ENCODE measurements around the gene RTN4.
"Not testable (repeated sequence)": the region's sequence is repeated elsewhere in the genome, so short reads cannot be mapped to it uniquely, and the experiment has no call there.

The RTN4 gene

DNA sequence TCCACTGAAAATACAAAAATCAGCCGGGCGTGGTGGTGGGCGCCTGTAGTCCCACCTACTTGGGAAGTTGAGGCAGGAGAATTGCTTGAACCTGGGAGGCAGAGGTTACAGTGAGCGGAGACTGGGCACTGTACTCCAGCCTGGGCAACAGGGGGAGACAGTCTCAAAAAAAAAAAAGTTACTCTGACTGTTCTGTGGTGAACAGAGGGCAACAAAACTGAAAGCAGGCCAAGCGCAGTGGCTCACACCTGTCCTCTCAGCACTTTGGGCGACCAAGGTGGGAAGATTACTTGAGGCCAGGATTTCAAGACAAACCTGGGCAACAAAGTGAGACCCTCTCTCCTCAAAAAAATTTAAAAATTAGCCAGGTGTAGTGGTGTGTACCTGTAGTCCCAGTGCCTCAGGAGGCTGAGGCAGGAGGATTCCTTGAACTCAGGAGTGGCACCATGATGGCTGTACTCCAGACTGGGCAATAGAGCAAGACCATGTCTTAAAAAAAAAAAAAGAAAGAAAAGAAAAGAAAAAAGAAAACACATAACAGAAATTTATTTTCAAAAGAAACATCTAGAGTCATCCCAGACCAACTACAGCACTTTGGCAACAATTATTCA, 13.6 kb upstream of the RTN4 start:
- DNase-seq, result no peak

DNA sequence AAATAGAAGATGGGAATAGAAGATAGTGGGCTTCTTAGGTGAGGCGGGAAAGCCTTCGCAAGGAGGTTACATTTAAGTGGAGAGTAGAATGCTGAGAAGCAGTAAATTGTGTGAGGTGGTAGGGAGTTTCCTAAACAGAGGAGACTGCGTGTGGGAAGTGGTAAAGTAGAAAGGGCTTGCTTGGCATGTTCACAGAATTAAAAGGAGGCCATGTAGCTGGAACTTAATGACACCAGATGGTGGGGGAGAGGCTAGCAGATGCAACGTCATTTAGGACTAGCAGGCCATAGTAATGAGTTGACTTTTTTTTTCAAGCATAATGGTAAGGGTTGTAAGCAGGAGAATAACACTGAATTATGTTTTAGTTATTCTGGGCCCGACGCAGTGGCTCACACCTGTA, 13.0 kb upstream of the RTN4 start:
- DNase-seq, result no peak

DNA sequence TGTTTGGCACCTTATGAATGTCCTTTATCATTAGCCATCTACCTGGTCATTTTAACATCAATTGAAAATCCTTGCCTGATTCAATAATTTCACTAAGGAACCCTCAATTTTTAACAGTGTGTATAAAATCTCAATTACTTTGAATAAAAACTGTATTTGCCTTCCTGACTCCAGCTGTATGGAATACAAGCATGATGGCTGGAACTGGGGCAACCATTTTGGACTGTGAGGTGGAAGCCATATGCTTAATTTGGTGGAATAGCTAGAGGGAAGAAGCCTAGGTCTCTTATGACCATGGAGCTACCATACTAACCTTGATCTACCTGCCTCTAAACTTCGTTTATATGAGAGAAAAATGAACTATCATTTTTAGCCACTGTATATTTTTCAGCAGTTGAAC, 12.5 kb upstream of the RTN4 start:
- no peak for DNase-seq

DNA sequence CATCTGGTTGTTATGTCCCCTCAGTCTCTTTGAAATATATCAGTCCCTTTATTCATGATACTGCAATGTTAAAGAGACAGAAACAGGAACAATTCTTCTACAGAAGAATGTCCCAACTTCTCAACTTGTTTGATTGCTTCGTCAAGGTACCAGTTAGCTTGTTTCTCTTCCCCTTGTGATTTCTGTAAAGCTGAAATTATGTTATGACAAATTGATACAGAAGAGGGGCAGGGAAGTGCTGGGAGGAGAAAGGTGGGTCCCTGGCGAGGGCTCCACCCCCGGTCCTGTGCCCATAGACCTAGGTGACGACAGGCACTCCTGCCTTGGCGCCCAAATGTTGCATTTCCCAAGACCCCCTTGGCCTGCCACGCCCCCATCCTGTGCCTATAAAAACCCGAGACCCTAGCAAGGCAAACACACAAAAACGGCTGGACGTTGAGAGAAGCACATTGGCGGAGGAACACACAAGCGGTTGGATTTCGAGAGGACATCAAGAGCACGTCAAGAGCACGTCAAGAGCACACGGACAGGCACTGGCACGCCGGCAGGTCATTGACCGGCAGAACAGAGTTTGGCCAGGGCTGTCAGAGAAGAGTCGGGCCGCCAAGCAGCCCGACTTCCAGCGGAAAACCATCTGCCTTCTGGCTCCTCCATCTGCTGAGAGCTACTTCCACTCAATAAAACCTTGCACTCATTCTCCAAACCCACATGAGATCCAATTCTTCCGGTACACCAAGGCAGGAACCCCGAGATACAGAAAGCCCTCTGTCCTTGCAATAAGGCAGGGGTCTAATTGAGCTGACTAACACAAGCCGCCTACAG, 11.5 kb upstream of the RTN4 start:
- no peak for DNase-seq

DNA sequence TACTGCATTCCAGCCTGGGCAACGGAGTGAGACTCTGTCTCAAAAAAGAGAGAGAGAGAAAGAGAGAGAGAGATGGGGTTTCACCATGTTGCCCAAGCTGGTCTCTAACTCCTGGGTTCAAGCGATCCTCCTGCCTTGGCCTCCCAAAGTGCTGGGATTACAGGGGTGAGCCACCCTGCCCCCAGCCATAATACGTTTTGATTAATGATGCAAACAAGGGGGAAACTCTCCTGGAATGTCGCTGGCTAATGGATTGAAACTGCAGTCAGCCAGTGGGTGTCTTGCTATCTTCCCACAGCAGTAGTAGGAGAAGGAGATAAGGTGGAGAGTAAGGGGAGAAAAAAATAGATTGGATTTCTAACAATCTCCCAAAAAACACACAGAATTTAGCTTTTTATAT, 9.5 kb upstream of the RTN4 start:
- no peak for DNase-seq

DNA sequence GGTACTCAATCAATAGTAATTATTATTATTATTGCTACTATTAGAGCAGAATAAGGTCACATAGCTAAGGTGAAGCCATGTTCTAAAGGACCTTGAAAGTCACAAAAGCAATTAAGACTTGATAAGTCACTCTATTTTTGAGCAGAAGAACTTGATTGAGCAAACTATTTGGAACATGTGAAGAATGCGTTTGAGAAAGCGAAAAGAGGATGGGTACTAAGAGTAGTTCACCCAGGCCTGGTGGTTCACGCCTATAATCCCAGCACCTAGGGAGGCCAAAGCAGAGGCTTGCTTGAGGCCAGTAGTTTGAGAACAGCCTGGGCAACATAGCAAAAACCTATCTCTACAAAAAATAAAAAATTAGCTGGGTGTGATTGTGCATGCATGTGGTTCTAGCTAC, 7.2 kb upstream of the RTN4 start:
- DNase-seq, result no peak

DNA sequence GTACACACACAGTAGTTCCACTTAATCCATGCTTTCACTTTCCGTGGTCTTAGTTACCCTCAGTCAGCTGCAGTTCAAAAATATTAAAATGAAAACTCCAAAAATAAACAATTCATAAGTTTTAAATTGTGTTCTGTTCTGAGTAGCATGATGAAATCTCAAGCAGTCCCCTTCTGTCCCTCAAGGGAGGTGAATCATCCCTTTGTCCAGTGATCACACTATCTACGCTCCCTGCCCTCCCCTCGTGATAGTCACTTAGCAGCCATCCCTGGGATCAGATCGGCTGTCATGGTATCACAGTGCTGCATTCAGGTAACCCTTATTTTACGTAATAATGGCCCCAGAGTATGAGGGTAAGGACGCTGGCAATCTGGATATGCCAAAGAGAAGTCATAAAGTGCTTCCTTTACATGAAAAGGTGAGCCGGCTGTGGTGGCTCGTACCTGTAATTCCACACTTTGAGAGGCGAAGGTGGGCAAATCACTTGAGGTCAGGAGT, 5.8 kb upstream of the RTN4 start:
- DNase-seq, result no peak

DNA sequence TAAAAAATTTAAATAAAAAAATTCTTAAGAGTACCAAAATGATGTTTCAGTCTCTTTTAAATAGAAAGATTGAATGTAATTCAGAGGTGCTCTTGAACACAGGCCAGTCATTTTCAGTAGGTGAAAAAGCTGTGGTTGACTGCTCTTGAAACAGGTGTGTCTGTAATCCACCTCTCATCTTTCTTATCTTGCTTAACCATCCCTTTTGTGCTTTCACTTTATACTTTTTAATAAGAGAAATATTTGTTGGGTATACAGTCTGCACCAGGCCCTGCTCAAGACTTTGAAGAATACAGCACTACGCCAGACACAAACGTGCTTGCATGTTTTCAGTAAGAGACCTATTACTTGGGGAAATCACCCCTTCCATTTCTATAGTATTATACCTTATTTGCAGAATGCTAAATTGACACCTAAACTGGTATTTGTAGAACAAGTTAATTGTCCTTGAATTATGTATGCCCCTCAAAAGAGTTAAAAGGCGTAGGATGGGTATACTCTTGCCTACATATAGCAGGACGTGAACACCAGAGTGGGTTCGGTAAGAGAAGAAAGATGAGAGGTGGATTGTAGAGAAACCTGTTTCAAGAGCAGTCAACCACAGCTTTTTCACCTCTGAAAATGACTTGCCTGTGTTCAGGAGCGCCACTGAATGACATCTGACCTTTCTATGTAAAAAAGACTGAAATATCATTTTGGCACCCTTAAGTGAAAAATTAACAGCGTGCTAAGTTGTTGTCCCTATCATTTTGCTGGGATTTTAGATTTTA, 4.0 kb upstream of the RTN4 start:
- no peak for DNase-seq

DNA sequence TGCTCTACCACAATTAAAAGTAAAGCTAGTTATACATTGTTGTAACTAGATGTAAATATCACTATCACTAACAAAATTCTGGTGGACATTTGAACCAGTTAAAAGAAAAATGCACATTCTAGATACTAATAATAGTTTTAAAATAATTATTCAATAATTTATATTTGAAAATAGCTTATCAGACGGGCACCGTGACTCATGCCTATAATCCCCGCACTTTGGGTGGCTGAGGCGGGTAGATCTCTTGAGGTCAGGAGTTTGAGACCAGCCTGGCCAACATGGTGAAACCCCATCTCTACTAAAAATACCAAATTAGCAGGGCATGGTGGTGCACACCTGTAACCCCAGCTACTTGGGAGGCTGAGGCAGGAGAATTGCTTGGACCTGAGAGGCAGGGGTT, 3.0 kb upstream of the RTN4 start:
- not testable (repeated sequence) for DNase-seq

DNA sequence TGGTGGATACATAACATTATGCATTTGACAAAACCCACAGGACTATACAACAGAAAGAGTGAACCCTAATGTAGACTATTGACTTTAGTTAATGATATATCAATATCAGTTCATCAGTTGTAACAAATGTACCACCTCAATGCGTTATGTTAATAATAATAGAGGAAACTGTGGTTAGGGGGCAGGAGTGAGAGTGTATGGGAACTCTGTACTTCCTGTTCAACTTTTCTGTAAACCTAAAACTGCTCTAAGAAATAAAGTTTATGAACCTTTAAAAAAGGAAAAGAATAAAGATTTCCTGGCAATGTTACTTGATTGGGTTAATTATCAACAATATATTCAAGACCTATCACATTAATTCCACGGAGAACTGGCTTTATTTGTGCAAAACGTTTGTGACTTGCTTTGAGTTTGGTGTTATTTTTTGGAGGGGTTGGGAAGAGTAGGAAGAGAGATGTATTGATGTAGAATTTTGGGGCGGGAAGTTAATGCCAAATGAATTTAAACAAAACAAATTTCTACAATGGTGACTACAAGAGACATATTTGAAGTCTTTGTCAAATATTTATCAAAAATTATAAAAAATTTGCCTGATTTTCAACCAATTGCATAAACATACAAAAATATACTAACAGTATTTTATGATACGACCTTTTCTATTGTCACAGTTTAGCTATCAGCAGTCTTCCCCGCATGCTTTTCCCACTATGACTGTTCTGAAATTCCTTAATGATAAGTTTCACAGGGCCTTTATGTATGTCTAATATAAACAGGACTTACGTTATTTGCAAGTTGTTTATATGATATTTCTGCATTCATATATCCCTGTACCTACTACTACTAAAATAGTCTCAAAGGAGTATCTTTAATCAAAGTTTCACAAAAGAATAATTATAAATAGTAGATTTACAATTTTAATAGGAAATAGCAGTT, 2.1 kb upstream of the RTN4 start:
- no peak for DNase-seq

DNA sequence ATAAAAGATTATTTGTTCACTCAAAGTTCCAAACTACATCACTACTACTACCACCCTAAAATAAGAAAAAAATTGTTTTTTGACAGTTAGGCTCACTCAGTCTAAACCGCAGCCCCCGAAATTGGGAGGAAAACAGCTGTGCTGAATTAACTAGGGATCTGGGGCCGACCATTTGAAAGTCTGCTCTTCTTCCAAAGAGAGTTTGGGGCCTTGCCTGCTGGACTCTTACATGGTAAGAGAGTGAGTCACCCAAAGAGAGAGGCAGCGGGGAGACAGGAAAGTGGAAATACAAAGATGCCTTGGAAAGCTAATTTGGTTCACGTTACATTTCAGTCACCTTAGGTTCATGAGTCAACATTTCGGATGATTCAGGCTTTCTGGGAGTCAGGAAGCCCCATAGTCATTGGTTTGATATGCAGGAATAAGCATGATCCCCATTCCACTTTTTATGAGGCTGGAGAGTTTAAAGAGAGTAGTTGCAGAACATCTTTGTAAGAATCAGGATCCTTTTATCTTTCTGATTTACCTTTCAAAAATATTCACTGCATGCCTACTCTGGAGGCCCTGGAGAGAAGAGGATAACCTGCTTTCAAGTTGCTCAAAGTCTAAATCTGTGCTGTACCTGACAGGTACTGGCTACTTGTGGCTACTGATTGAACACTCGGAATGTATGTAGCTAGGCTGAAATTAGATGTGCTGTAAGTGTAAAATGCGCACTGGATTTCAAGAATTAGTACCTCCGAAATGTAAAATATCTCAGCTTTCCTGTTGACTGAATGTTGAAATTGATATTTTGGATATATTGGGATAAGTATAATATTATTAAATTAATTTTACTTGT, 995 bp upstream of the RTN4 start:
- DNase-seq, result peak; percentile 100

DNA sequence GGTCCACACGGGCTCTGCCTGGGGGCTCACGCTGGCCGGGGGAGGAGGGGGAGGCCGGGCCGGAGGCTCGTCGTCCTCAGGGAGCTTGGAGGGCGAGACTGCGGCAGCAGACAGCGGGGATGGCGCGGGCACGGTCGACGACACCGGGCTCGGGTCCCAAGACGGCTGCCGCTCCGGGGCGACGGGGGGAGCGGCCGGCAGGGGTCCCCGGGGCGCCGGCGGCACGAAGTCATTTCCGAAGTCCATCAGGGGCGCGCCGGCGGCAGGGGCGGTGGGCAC, 491 bp downstream of the RTN4 start:
- no peak for DNase-seq

DNA sequence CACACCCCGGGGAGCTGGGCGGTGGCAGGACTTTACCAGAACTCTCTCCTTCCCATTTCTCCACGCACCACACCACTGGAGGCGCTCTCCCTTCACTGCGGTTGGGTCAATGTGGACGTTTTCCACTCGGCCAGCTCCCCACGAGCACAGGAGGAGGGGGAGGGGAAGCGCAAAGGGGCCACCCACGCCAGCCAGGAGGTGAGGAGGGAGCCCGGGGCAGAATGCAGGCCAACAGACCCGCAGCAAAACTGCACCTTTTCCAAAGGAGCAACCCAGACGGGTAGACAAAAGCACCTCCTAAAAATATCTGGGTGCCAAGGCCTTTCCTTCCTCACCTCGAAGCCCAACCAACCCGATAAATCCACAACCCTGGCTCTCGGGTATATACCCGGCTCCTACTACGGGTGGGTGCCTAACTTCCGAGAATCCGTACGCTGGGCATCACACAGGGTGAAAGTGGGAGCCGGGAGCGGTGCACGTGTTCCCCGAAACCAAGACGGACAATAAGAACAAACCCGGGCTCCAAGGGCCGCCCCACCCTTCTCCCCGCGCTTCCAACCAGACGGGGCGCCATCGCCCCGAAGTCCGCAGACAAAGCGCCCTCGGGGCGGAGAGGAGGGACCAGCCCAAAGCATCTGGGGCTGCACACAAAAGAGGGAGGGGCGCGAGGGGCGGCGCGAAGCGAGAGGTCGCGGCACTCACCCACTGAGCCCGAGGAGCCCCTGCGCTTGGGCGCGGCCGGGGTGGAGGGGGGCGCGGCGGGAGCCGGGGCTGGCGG, 1.0 kb downstream of the RTN4 start:
- DNase-seq, result peak; percentile 81

DNA sequence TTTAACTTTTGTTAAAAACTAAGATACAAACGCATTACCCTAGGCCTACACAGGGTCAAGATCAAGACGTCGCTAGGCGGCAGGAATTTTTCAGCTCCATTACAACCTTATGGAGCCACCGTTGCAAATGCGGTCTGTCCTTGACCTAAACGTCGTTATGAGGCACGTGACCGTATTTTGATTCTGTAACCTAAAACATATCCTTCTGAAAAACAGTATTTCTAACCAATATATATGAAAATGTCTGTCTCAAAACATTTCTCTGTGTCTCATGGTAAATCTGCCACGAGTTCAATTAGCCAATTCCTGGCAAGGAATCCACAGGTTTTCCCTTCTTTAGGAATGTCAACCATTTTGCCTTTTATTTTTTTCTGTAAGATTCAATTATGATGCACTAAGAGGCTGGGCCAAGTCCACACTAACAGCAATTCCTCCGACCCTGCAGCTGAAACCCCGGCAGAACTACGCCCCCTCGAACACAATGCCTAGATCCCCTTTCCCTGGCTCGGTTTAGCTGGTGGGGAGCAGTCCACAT, 1.7 kb downstream of the RTN4 start:
- peak; percentile 43 for DNase-seq

DNA sequence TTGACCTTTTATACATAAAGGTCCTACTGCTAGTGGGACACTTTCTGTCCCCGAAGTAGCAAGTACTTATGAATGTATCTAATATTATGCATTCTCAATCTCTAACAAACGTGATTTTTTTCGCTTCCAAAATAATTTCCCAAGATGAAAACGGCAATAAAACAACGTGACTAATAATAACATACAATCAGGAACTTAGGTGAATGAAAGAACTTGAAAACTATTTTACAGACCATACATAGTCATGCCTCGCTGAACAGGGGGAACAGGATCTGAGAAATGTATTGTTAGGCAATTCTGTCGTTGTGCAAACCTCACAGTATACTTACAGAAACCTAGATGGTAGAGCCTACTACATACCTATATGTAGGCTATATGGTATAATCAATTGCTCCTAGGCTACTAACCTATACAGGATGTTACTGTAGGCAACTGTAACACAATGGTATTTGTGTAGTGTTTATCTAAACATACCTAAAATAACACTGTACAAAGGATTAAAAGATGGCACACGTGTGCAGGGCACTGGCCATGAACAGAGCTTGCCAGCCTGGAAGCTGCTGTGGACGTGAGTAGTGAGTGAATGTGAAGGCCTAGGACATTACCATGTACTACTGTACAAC, 2.5 kb downstream of the RTN4 start:
- DNase-seq, result peak; percentile 40

DNA sequence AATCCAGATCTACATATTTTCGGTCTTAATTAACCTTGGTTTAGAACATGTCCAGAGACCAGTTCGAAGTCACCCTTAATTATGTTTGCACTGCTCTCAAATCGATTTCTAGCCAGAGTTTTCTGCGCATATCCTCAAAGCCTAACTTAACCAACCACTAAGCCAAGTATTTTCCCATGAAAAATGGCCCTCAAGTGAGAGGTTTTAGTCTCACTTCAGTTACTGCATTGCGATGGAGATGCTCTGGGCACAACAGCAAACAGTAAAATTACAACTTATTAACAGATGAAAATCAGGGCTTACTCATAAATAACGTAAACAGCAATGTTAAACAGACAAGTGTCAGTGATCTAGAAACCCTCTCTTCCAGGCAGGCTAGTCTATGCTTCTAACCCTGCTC, 4.5 kb downstream of the RTN4 start:
- DNase-seq, result no peak

DNA sequence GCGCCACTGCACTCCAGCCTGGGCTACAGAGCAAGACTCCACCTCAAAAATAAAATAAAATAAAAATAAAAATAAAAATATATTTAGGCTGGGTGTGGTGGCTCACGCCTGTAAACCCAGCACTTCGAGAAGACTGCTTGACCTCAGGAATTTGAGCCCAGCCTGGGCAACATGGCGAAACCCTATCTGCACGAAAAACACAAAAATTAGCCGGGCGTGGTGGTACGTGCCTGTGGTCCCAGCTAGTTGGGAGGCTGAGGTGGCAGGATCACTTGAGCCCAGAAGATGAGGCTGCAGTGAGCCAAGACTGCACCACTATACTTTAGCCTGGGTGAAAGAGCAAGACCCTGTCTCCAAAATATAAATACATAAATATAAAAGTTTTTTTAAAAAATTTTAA, 6.4 kb downstream of the RTN4 start:
- DNase-seq, result no peak

DNA sequence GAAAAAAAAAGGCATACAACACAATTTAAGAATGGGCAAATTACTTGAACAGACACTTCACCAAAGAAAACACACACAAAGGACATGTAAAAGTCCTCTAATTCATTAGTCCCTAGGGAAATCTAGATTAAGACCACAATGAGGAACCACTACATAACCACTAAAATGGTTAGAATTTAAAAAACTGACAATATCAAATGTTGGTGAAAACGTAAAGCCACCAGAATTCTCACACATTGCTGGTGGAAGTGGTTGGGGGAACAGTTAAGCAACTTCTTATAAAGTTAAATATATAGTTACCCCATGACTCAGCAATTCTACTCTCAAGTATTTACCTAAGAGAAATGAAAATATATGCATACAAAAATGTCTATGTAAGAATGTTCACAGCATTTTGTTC, 11.8 kb downstream of the RTN4 start:
- no peak for DNase-seq

DNA sequence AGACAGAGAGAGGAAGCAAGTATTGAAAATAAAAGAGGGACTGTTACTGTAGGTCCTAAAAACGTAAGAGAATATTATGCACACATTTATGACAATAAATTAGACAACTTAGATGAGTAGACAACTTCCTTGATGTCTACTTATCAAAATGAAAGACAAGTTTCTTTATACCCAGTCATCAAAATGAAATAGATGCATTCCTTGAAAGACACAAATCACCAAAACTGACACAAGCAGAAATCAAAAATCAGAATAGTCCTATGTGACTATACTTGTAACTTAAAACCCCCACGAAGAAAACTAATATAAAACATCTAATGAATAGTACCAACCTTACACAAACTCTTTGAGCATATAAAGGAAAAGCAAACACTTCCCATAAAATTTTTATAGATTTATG, 14.5 kb downstream of the RTN4 start:
- DNase-seq, result no peak

DNA sequence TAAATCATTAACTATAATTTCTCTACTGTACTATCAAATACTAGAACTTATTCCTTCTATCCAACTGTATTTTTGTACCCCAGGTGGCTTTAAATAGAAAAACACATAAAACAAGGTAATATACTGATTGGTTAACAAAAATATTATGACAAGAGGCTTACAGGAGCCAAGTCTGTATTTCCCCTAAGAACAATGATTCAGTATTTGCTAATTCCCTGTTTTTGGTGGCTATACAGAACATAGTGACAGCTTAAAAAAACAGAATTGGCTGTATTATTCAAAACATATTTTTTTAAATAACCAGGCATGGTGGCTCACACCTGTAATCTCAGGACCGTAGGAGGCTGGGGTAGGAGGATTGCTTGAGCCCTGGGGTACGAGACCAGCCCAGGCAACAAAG, 16.3 kb downstream of the RTN4 start:
- DNase-seq, result no peak

Data from fibroblast of skin of abdomen (primary cell).